Activated CD8-positive, alpha-beta T cell treated with anti-CD3 and anti-CD28 coated beads for 36 hours (primary cell): Measurements from ENCODE around the gene MAN1A1. TPM values are rescaled to one million over a fixed set of nuclear protein-coding genes. Genes with fewer than 3 reads are reported as not detected.

Source experiments
- ATAC-seq: fragments of 200-7000 bp; cut with Tn5 transposase; one replicate; pipeline ENCODE4 v1.10.0; 2021; ENCODE audit warnings: mild to moderate bottlenecking, moderate library complexity
- CTCF ChIA-PET: fragments of 350-600 bp; sonication (Branson Sonifier 250); formaldehyde crosslinking; loops from one replicate; lab custom pipeline; 2021; ENCODE audit warnings: antibody characterized with exemption; lab: Charles Lee
- POLR2A ChIA-PET: fragments of 350-600 bp; sonication (Branson Sonifier 250); formaldehyde crosslinking; loops from one replicate; lab custom pipeline; 2021; ENCODE audit warnings: antibody characterized with exemption; lab: Charles Lee
- DNase-seq: peaks from one replicate; pipeline ENCODE4 v3.0.0-alpha.2; 2020
- H3K27ac Mint-ChIP-seq: one replicate; pipeline ENCODE4 v1.8.0; 2021; ENCODE audit warnings: mild to moderate bottlenecking, mixed read lengths
- H3K27me3 Mint-ChIP-seq: one replicate; pipeline ENCODE4 v1.8.0; 2021; ENCODE audit warnings: mixed read lengths
- H3K36me3 Mint-ChIP-seq: one replicate; pipeline ENCODE4 v1.8.0; 2021; ENCODE audit warnings: low read depth, mixed read lengths
- H3K4me1 Mint-ChIP-seq: one replicate; pipeline ENCODE4 v1.8.0; 2021; ENCODE audit warnings: low read depth, mixed read lengths
- H3K4me3 Mint-ChIP-seq: one replicate; pipeline ENCODE4 v1.8.0; 2021; ENCODE audit warnings: mild to moderate bottlenecking, moderate library complexity, mixed read lengths
- H3K9me3 Mint-ChIP-seq: one replicate; pipeline ENCODE4 v1.8.0; 2021; ENCODE audit warnings: mixed read lengths
- intact Hi-C: fragments of 100-400 bp; cut with micrococcal nuclease; formaldehyde crosslinking; loops from one replicate; pipeline ENCODE4 v1.10.0; 2022
- total RNA-seq, 2 experiments: library from RNA; stranded (reverse); gene quantifications; one replicate each; pipeline ENCODE4 v1.2.3, GENCODE V29; 2021
- TF ChIP-seq, protein P1 (sequence below): fragments of 200-600 bp; IDR thresholded peaks from one replicate; pipeline ENCODE4 v1.8.0; 2022; ENCODE audit warnings: antibody characterized with exemption, mild to moderate bottlenecking

MAN1A1 gene
- total RNA-seq, 2 experiments from 2014 or later, result 18.5 to 19.4 TPM

DNA sequence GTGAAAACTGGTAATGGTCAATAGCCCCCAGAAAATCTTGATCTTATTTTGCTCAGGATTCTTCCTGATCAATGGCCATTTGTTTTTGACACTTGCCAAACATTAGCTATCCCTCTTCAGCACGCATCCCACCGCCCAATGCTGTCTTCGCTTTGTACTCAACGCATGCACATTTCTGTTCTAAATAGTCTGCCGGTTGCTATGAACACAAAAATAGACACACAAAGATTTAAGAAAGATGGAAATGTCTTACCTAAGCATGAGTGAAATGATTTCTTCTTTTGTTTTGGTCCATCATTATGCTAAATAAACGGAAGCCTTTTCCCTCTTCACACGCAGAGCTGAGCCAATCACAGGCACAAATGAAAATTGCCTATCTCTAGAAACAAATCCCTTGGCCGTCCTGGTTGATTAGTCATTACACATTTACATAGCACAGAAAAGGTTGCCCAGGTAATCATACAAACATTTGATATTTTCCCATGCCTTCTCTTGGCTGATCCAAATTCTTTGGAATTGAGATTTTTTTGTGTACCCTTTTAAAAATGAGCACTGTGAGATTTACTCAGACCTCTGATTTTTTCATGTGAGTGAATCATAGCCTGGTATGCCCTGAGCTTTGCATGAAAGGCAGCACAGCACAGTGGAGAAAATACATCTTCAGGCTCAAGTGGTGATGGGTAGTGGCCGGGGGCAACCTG, 200.6 kb downstream of the MAN1A1 start:
- Mint-ChIP-seq H3K9me3 (no peaks in the 10 kb centered on the region), H3K27me3 (peaks cover 2% of the 10 kb centered on the region), H3K4me1 (peaks cover 36% of the 10 kb centered on the region), H3K4me3 (no peak overlapping the region), H3K27ac (no peak overlapping the region), H3K36me3 (no peaks in the 10 kb centered on the region)
- ATAC-seq (no peak), DNase-seq (no peak)
- ChIA-PET CTCF (interaction anchor here (0.7 to 6.4 kb wide), 27 partner anchors 8 to 829 kb away, joined by 3 to 29 read pairs (median 5); no protein-coding TSS in a partner anchor), POLR2A (interaction anchor here (0.7 to 0.8 kb wide), 2 partner anchors 75 to 106 kb away, joined by 3 read pairs; no protein-coding TSS in a partner anchor)
- intact Hi-C loops, result loop anchor here (5.0 to 10.0 kb wide), 2 partner anchors 166 to 198 kb away; partner anchors contain the start of gene MAN1A1
- TF ChIP-seq, protein P1, sequence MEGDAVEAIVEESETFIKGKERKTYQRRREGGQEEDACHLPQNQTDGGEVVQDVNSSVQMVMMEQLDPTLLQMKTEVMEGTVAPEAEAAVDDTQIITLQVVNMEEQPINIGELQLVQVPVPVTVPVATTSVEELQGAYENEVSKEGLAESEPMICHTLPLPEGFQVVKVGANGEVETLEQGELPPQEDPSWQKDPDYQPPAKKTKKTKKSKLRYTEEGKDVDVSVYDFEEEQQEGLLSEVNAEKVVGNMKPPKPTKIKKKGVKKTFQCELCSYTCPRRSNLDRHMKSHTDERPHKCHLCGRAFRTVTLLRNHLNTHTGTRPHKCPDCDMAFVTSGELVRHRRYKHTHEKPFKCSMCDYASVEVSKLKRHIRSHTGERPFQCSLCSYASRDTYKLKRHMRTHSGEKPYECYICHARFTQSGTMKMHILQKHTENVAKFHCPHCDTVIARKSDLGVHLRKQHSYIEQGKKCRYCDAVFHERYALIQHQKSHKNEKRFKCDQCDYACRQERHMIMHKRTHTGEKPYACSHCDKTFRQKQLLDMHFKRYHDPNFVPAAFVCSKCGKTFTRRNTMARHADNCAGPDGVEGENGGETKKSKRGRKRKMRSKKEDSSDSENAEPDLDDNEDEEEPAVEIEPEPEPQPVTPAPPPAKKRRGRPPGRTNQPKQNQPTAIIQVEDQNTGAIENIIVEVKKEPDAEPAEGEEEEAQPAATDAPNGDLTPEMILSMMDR, result peak; percentile 59

DNA sequence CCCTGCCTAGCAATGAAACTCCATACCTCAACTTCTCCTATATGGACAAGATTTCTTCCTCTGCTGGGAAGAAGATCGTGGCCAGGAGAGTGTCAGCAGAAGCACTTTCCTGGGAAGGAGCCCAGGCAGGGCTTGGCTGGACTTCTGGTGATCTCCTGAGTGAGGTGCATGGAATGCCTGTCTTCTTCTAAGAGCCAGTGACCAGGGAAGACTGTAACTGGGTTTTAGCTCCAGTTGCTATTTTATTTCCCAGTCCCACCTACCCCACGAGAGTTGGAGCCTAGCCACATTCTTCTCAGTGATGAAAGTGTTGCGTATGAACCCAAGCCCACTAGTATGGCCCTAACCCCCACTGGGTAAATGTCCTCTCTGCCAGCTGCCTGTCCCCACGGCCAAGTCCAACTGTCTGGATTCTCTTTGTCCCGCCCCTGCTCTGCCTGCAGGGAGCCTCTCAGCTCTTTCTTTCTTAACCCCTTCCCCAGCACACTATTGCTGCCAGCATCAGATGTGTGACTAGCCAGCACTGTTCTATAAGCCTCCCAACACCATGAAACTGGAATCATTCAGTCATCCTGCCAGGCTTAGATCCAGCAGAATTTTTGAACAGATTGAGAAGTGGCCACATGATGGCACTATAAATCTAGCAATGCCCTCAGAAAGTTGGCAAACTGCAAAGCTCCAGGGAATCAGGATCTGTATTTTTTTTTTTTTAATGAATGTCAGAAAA, 201.3 kb downstream of the MAN1A1 start:
- Mint-ChIP-seq H3K4me3 (no peak overlapping the region), H3K9me3 (no peaks in the 10 kb centered on the region), H3K27ac (peak overlapping the region; percentile 32), H3K4me1 (peaks cover 36% of the 10 kb centered on the region), H3K36me3 (no peaks in the 10 kb centered on the region), H3K27me3 (peaks cover under 1% of the 10 kb centered on the region)
- ChIA-PET CTCF (interaction anchor here (0.7 to 6.4 kb wide), 31 partner anchors 8 to 830 kb away, joined by 3 to 29 read pairs (median 4); no protein-coding TSS in a partner anchor), POLR2A (interaction anchor here (0.6 to 1.1 kb wide), 5 partner anchors 10 to 105 kb away, joined by 3 read pairs; no protein-coding TSS in a partner anchor)
- TF ChIP-seq, protein P1, result peak; percentile 78
- intact Hi-C loops, result loop anchor here (5.0 to 10.0 kb wide), 2 partner anchors 167 to 199 kb away; partner anchors contain the start of gene MAN1A1
- no peak for ATAC-seq
- DNase-seq, result peak; percentile 14

DNA sequence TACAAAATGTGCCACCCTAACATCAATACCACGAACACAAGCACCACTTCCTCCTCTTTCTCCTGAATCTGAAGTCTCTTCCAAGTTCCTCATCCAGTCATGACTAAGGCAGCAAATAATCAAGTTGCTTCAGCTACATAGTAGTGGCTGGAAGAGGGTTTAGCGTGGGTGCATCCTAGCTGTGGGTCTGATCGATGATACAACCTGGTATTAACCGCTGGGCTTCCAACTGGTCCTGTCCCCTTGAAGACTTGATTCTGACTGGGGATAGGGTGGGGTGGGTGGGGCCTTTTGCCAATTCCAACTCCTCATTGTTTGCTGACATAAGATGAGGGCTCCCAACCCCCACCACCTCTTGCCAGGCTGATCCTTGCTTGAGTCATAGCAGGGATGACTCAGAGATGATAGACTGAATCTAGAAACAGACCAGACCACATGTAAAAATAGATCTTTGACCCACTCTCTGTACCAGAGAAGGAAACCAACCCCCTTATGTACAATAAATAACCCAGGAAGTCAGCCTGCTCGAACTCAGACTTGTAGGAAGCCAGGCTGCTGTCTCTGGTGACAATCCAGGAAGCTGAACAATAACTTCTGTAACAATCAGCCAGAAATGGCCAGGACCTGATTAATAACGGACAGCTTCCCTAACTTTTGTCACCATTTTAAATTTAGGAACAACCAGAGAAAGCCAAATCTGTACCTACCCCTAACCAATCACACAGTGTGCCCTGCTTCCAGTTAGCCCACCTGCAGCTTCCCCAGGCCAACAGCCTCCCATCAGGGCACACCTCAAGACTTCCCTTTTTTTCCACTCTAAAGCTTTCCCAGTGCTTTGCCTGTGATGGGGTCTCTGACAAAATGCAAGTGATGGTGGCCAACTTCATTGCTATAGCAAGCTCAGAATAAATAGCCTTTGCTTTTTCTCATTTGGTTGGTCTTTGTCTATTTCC, 202.2 kb downstream of the MAN1A1 start:
- Mint-ChIP-seq H3K9me3 (no peaks in the 10 kb centered on the region), H3K4me3 (no peak overlapping the region), H3K4me1 (peaks cover 36% of the 10 kb centered on the region), H3K27ac (peak overlapping the region; percentile 78), H3K27me3 (peaks cover under 1% of the 10 kb centered on the region), H3K36me3 (no peaks in the 10 kb centered on the region)
- intact Hi-C loops, result loop anchor here (5.0 to 10.0 kb wide), 2 partner anchors 167 to 200 kb away; partner anchors contain the start of gene MAN1A1
- ATAC-seq (peak; percentile 94), DNase-seq (peak; percentile 87)
- POLR2A ChIA-PET, result interaction anchor here (0.6 to 1.1 kb wide), 4 partner anchors 9 to 104 kb away, joined by 3 read pairs; no protein-coding TSS in a partner anchor
- CTCF ChIA-PET, result interaction anchor here (0.8 to 6.4 kb wide), 20 partner anchors 8 to 830 kb away, joined by 3 to 29 read pairs (median 4); no protein-coding TSS in a partner anchor
- TF ChIP-seq, protein P1, result no peak

DNA sequence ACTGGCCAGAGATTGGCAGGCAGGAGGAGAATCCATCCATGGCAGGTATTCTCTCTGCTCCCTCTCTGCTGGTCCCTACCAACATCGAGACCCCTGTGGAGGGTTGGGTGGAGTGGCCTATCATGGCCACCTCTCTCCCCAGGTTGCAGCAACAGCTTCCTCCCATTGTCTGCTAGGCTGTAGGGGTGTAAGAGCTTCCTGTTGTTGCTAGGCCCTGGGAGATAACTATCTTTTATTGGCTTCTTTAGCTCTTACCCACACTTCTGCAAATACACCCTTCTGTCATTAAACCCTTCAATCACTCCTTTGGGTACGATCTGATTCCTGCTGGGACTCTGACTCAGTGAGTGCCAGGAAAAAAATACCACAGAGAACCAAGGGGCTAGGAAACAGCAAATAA, 204.4 kb downstream of the MAN1A1 start:
- no peak for ATAC-seq

More for the DNA sequence above, 204.4 kb downstream of the MAN1A1 start:
- TF ChIP-seq, protein P1, result no peak
- Mint-ChIP-seq H3K36me3 (no peaks in the 10 kb centered on the region), H3K9me3 (no peaks in the 10 kb centered on the region), H3K4me3 (no peak overlapping the region), H3K27me3 (peaks cover 2% of the 10 kb centered on the region), H3K4me1 (peaks cover 29% of the 10 kb centered on the region), H3K27ac (no peak overlapping the region)
- ChIA-PET CTCF (interaction anchor here (0.9 to 6.4 kb wide), 3 partner anchors 16 to 189 kb away, joined by 3 to 29 read pairs (median 4); no protein-coding TSS in a partner anchor), POLR2A (interaction anchor here (0.5 to 1.4 kb wide), 2 partner anchors 30 to 205 kb away, joined by 3 to 5 read pairs; no protein-coding TSS in a partner anchor)
- DNase-seq, result no peak
- intact Hi-C loops, result loop anchor here (5.0 to 10.0 kb wide), 2 partner anchors 170 to 202 kb away; partner anchors contain the start of gene MAN1A1
